B cell (primary cell): ENCODE results near the gene WDFY4. TPM values are rescaled to one million over a fixed set of nuclear protein-coding genes. Genes with fewer than 3 reads are reported as not detected.

Experiments used
- ATAC-seq: fragments of 200-7000 bp; cut with Tn5 transposase; one replicate; pipeline ENCODE4 v1.10.0; 2021; ENCODE audit warnings: low read depth, mild to moderate bottlenecking, moderate number of reproducible peaks, moderate library complexity
- CTCF ChIA-PET: fragments of 350-600 bp; sonication (Branson Sonifier 250); formaldehyde crosslinking; loops from one replicate; lab custom pipeline; 2021; ENCODE audit warnings: antibody characterized with exemption, inconsistent platforms; lab: Charles Lee
- POLR2A ChIA-PET: fragments of 350-600 bp; sonication (Branson Sonifier 250); formaldehyde crosslinking; loops from one replicate; lab custom pipeline; 2021; ENCODE audit warnings: antibody characterized with exemption; lab: Charles Lee
- DNase-seq: peaks from one replicate; pipeline ENCODE4 v3.0.0; 2013
- H2AFZ ChIP-seq: 2 replicates; pipeline ENCODE4 v1.6.1; 2012; ENCODE audit warnings: mild to moderate bottlenecking, low read depth, low read length; ENCODE audit not compliant: insufficient read depth, poor library complexity, severe bottlenecking
- H3K27ac ChIP-seq, 2 donors: 1 replicate in 1 of 2; 2 replicates in 1 of 2; pipeline ENCODE4 v1.5.1; 2012 to 2013; ENCODE audit warnings: low read length in 2 of 2, mild to moderate bottlenecking in 2 of 2, moderate library complexity in 1 of 2
- H3K27me3 ChIP-seq, 4 experiments: fragments of 200-600 bp in 1 of 4; sonication (generic) in 1 of 4; replicated peaks in 1 of 4; 1 replicate in 2 of 4; 2 replicates in 2 of 4; pipeline versions ENCODE4 v1.6.1 to v1.7.0; 2013 to 2016; ENCODE audit warnings: low read length in 3 of 4, mild to moderate bottlenecking in 2 of 4, mixed read lengths in 1 of 4, moderate library complexity in 1 of 4; ENCODE audit not compliant: insufficient read depth in 4 of 4, control insufficient read depth in 3 of 4; ENCODE audit errors: control extremely low read depth in 1 of 4
- H3K36me3 ChIP-seq, 2 experiments: replicated peaks in 1 of 2; 1 replicate in 1 of 2; 2 replicates in 1 of 2; pipeline versions ENCODE4 v1.6.1 to v1.7.1; 2013; ENCODE audit warnings: low read length in 1 of 2; ENCODE audit not compliant: insufficient read depth in 2 of 2, control insufficient read depth in 1 of 2; ENCODE audit errors: control extremely low read depth in 1 of 2, extremely low read depth in 1 of 2
- H3K4me1 ChIP-seq, 2 donors: fragments of 200-600 bp in 1 of 2; sonication (generic) in 1 of 2; 1 replicate in 1 of 2; 2 replicates in 1 of 2; pipeline versions ENCODE4 v1.5.1 to v1.6.1; 2013 to 2017; ENCODE audit warnings: low read length in 2 of 2; ENCODE audit not compliant: control insufficient read depth in 2 of 2, insufficient read depth in 2 of 2
- H3K4me2 ChIP-seq: replicated peaks from 2 replicates; pipeline ENCODE3; 2012; ENCODE audit warnings: mild to moderate bottlenecking, low read depth, low read length; ENCODE audit not compliant: poor library complexity, severe bottlenecking
- H3K4me3 ChIP-seq, 5 experiments: fragments of 200-600 bp in 1 of 5; sonication (generic) in 1 of 5; 1 replicate in 3 of 5; 2 replicates in 2 of 5; pipeline versions ENCODE4 v1.5.1 to v1.7.0; 2011 to 2016; ENCODE audit warnings: low read length in 4 of 5, mild to moderate bottlenecking in 4 of 5, low read depth in 2 of 5, control low read depth in 1 of 5, moderate library complexity in 1 of 5; ENCODE audit not compliant: insufficient read depth in 1 of 5; ENCODE audit errors: control extremely low read depth in 1 of 5, extremely low read depth in 1 of 5
- H3K79me2 ChIP-seq: fragments of 200-600 bp; sonication (generic); one replicate; pipeline ENCODE4 v1.6.0; 2016; ENCODE audit warnings: low read length; ENCODE audit not compliant: control insufficient read depth, insufficient read depth
- H3K9ac ChIP-seq: fragments of 200-600 bp; sonication (generic); 2 replicates; pipeline ENCODE4 v1.6.1; 2017; ENCODE audit warnings: mild to moderate bottlenecking, low read length, moderate library complexity
- H3K9me3 ChIP-seq, 3 donors: one replicate each; pipeline versions ENCODE4 v1.6.1 to v1.7.1; 2013; ENCODE audit warnings: low read length in 2 of 3; ENCODE audit not compliant: control insufficient read depth in 2 of 3, insufficient read depth in 1 of 3; ENCODE audit errors: control extremely low read depth in 1 of 3
- H4K20me1 ChIP-seq: 2 replicates; pipeline ENCODE4 v1.6.0; 2012; ENCODE audit warnings: mild to moderate bottlenecking, low read length; ENCODE audit not compliant: insufficient read depth, control insufficient read depth, poor library complexity, severe bottlenecking
- H3K27ac Mint-ChIP-seq: one replicate; pipeline ENCODE4 v1.8.0; 2021; ENCODE audit warnings: mixed read lengths
- H3K27me3 Mint-ChIP-seq: one replicate; pipeline ENCODE4 v1.8.0; 2021; ENCODE audit warnings: mixed read lengths
- H3K4me1 Mint-ChIP-seq: one replicate; pipeline ENCODE4 v1.8.0; 2021; ENCODE audit warnings: mixed read lengths
- H3K4me3 Mint-ChIP-seq: one replicate; pipeline ENCODE4 v1.8.0; 2021; ENCODE audit warnings: mixed read lengths
- H3K9me3 Mint-ChIP-seq: one replicate; pipeline ENCODE4 v1.8.0; 2022; ENCODE audit warnings: mixed read lengths; ENCODE audit not compliant: insufficient read depth
- EZH2 ChIP-seq: IDR thresholded peaks from 2 replicates; pipeline ENCODE4 v1.6.1; 2012; ENCODE audit warnings: borderline replicate concordance, low read depth, mild to moderate bottlenecking, moderate library complexity, low read length; ENCODE audit not compliant: insufficient read depth, poor library complexity, severe bottlenecking
- WGBS: methylation state at CpG from one replicate; pipeline ENCODE4 v1.1.5; 2013; ENCODE audit warnings: missing lambda C conversion rate; ENCODE audit not compliant: insufficient coverage; 5-methylcytosine and 5-hydroxymethylcytosine counted together
- intact Hi-C: fragments of 100-400 bp; cut with micrococcal nuclease; formaldehyde crosslinking; loops from one replicate; pipeline ENCODE4 v1.10.0; 2022
- polyA plus RNA-seq: library from polyadenylated mRNA; depleted of rRNA; stranded (reverse); fragments of >200 nt; gene quantifications from 2 replicates; pipeline ENCODE4 v1.2.3, GENCODE V29; 2012
- total RNA-seq, 2 donors: library from RNA; stranded (reverse); fragments of 120-200 nt in 1 of 2; gene quantifications; 1 replicate in 1 of 2; 2 replicates in 1 of 2; pipeline versions ENCODE4 v1.2.3 to v1.2.4, GENCODE V29; 2013 to 2022
- TF ChIP-seq, protein P1 (sequence below): fragments of 200-600 bp; IDR thresholded peaks from one replicate; pipeline ENCODE4 v1.8.0; 2022; ENCODE audit warnings: antibody characterized with exemption, mild to moderate bottlenecking

The WDFY4 gene
- total and polyA plus RNA-seq, 2 donors (not counting 1 experiment from before 2014, with no cell fraction given), result 262 to 560 TPM

DNA sequence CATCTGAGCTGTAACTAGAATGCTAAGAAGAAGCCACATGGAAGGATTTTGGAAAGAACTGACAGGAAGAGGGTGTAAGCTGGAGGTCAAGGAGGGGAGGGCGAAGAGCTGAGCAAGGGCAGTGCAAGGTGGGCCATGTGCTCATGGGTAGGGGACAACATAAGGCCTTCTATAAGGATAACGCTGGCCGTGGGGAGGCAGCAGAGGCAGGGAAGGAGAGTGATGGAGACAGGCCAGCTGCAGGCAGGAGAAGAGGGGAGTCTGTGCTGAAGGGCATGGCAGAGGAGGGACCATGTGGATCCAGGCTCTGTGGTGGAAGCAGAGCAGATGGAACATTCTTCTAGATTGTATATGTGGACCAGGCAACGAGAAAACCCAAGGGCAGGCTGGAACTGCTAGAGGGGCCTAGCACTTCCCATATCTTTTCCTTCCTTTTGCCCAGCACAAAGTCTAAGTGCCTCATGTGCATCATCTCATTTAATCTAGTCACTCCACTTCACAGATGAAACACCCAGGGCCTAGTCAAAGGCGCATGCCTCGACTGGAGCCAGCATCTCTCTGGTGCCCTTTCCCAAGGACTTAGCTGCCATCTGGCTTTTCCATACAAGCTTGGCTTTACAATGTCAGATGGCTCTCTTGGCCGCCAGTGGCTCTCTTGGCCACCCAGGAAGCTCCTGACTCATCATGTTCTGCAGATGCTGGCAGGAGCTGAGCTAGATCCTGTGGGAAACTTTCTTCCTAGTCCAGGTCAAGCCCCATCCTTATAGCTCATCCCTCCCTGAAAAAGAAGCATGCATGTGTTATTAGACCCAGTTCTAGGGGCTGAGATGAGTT is 248.4 kb downstream of the WDFY4 start:
- 95% methylated on average over 6 of the region's 7 CpGs for WGBS
- TF ChIP-seq EZH2, result no peak
- TF ChIP-seq, protein P1, sequence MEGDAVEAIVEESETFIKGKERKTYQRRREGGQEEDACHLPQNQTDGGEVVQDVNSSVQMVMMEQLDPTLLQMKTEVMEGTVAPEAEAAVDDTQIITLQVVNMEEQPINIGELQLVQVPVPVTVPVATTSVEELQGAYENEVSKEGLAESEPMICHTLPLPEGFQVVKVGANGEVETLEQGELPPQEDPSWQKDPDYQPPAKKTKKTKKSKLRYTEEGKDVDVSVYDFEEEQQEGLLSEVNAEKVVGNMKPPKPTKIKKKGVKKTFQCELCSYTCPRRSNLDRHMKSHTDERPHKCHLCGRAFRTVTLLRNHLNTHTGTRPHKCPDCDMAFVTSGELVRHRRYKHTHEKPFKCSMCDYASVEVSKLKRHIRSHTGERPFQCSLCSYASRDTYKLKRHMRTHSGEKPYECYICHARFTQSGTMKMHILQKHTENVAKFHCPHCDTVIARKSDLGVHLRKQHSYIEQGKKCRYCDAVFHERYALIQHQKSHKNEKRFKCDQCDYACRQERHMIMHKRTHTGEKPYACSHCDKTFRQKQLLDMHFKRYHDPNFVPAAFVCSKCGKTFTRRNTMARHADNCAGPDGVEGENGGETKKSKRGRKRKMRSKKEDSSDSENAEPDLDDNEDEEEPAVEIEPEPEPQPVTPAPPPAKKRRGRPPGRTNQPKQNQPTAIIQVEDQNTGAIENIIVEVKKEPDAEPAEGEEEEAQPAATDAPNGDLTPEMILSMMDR, result no peak
- Mint-ChIP-seq H3K4me1 (no peaks in the 10 kb centered on the region), H3K4me3 (no peak overlapping the region), H3K9me3 (no peaks in the 10 kb centered on the region), H3K27ac (peak overlapping the region; percentile 48), H3K27me3 (no peaks in the 10 kb centered on the region)
- Histone ChIP-seq H4K20me1 (peaks cover 20% of the 10 kb centered on the region), H3K9ac (no peak overlapping the region), H3K36me3 (peaks cover 7 to 70% of the 10 kb centered on the region in 2 experiments), H3K4me2 (no peak overlapping the region), H3K27me3 (no peaks in the 10 kb centered on the region), H3K9me3 (no peaks in the 10 kb centered on the region), H2AFZ (no peak overlapping the region), H3K4me3 (no peak overlapping the region), H3K27ac (no peak overlapping the region), H3K4me1 (no peaks in the 10 kb centered on the region), H3K79me2 (no peaks in the 10 kb centered on the region)
- DNase-seq, result no peak
- no peak for ATAC-seq
- POLR2A ChIA-PET, result no interaction called here
- CTCF ChIA-PET, result no interaction called here
- intact Hi-C loops, result no loop called here

DNA sequence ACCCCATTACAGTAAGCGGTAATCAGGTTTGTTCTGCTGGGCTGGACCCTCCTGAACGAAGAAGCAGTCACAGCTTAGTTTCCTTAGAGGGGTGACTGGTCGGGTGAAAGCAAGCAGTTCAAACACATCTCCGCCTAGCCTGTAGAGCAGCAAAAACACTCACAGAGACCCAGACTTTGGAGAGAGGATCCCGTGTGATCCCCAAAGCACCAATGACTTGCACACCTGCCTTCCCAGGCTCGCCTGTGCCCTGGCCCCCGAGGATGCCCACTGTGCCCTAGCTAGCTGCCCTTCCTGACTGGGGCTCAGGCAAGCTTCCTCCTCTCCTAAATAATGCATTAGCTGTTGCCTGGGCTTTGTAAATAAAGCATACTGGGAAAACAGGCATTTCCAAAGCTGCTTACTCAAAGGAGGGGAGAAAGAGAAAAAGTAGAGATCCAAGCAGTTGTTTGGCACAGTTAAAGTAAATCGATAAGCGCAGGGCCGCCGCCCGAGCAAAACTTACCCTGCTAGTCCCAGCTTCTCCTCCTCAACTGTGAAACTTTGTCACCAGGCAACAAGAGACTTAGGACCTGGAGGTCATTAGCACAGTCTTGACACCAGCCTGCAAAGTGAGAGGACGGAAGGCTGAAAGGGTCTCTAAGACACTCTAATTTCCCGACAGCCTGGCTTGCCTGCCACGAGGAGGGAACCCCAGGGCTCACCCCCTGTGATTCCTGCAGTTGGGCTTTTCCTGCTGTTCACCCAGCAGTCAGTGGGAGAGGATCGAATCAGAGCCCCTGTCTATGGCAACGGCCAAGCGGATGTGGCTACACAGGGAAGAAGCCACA is 250.2 kb downstream of the WDFY4 start:
- Histone ChIP-seq H3K4me1 (no peaks in the 10 kb centered on the region), H3K36me3 (peaks cover 9 to 70% of the 10 kb centered on the region in 2 experiments), H3K79me2 (no peaks in the 10 kb centered on the region), H3K9ac (no peak overlapping the region), H2AFZ (no peak overlapping the region), H4K20me1 (peaks cover 33% of the 10 kb centered on the region), H3K27ac (no peak overlapping the region), H3K27me3 (no peaks in the 10 kb centered on the region), H3K4me3 (no peak overlapping the region), H3K9me3 (no peaks in the 10 kb centered on the region), H3K4me2 (no peak overlapping the region)
- Mint-ChIP-seq H3K4me3 (no peak overlapping the region), H3K27ac (no peak overlapping the region), H3K9me3 (no peaks in the 10 kb centered on the region), H3K4me1 (no peaks in the 10 kb centered on the region), H3K27me3 (no peaks in the 10 kb centered on the region)
- WGBS, result 92% methylated on average over 17 of the region's 18 CpGs
- no peak for DNase-seq
- ChIA-PET CTCF (no interaction called here), POLR2A (no interaction called here)
- TF ChIP-seq EZH2, result no peak
- TF ChIP-seq, protein P1, result no peak
- intact Hi-C loops, result no loop called here
- ATAC-seq, result no peak
